ENCODE measurements around the gene BRINP3.

BRINP3 gene

DNA sequence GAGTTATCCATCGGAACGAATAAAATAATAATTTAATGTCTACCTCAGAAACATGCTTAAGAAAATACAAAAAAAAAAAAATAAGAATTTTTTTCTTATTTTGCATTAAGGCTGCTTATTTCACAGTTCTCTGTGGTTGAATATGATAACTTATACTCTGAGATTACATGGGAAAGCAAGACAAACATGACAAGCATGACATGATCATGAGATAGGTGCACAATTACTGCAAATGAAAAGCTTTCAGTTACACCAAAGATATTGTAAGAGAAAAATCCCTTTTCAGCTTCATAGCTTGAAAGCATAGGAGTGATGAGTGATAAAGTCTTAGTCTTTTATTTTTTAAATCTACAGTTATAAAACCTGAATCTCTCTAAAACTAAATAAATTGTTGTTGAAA, 154.1 kb downstream of the BRINP3 start:
- no peak overlapping the region for H3K4me3 ChIP-seq (ENCODE audit: low read depth, low read length)
- H3K79me1 ChIP-seq (ENCODE audit: low read length) = no peaks in the 10 kb centered on the region
- H3K36me3 ChIP-seq (ENCODE audit: control insufficient read depth in 1 of 2, insufficient read depth in 2 of 2, low read length in 2 of 2) = no peaks in the 10 kb centered on the region
- no peak overlapping the region for H3K14ac ChIP-seq (ENCODE audit: low read length)
- DNase-seq = no peak
- no peak overlapping the region for H3K23ac ChIP-seq (ENCODE audit: low read length)
- no peak overlapping the region for H2BK5ac ChIP-seq (ENCODE audit: low read depth, low read length, poor library complexity)
- no peak overlapping the region for H2AFZ ChIP-seq (ENCODE audit: insufficient read depth, low read length, poor library complexity)
- H3K18ac ChIP-seq (ENCODE audit: low read length) = no peak overlapping the region
- no CpG with 5 or more reads among the region's 2 CpGs for WGBS (ENCODE audit: extremely low coverage, insufficient coverage, insufficient read length)
- no peak overlapping the region for H3K4ac ChIP-seq (ENCODE audit: low read depth, low read length)
- H3K27me3 ChIP-seq (ENCODE audit: insufficient read depth, low read length) = no peaks in the 10 kb centered on the region
- H3K9me3 ChIP-seq (ENCODE audit: insufficient read depth, low read depth, low read length) = no peaks in the 10 kb centered on the region
- H3K79me2 ChIP-seq (ENCODE audit: control insufficient read depth, insufficient read depth, low read length, poor library complexity) = no peaks in the 10 kb centered on the region
- no peak overlapping the region for H2AK5ac ChIP-seq (ENCODE audit: low read length)
- no peak overlapping the region for H4K91ac ChIP-seq (ENCODE audit: low read depth, low read length)
- H3K9ac ChIP-seq (ENCODE audit: low read length) = no peak overlapping the region
- H3K4me1 ChIP-seq (ENCODE audit: control insufficient read depth in 1 of 2, insufficient read depth in 2 of 2, low read length in 2 of 2) = no peaks in the 10 kb centered on the region
- H4K12ac ChIP-seq (ENCODE audit: low read depth, low read length) = no peak overlapping the region
- no peak overlapping the region for H4K8ac ChIP-seq (ENCODE audit: low read depth, low read length)
- H2BK120ac ChIP-seq (ENCODE audit: insufficient read depth, low read length, poor library complexity) = no peak overlapping the region
- H2BK12ac ChIP-seq (ENCODE audit: low read length) = no peak overlapping the region
- H3K27ac ChIP-seq (ENCODE audit: low read depth, low read length) = no peak overlapping the region
- H3K4me2 ChIP-seq (ENCODE audit: low read length) = no peak overlapping the region

GRCh38 chr1:190322274-190322673, 155.4 kb downstream of the BRINP3 start:
- H2BK120ac ChIP-seq (ENCODE audit: insufficient read depth, low read length, poor library complexity) = no peak overlapping the region

GRCh38 chr1:190320952-190321351, 156.7 kb downstream of the BRINP3 start:
- Histone ChIP-seq H3K18ac (ENCODE audit: low read length) (no peak overlapping the region), H3K27me3 (ENCODE audit: insufficient read depth, low read length) (no peaks in the 10 kb centered on the region), H3K79me1 (ENCODE audit: low read length) (no peaks in the 10 kb centered on the region), H2BK5ac (ENCODE audit: low read depth, low read length, poor library complexity) (no peak overlapping the region), H3K36me3 (ENCODE audit: control insufficient read depth in 1 of 2, insufficient read depth in 2 of 2, low read length in 2 of 2) (no peaks in the 10 kb centered on the region), H3K4me1 (ENCODE audit: control insufficient read depth in 1 of 2, insufficient read depth in 2 of 2, low read length in 2 of 2) (no peaks in the 10 kb centered on the region), H4K8ac (ENCODE audit: low read depth, low read length) (no peak overlapping the region), H3K79me2 (ENCODE audit: control insufficient read depth, insufficient read depth, low read length, poor library complexity) (no peaks in the 10 kb centered on the region), H4K91ac (ENCODE audit: low read depth, low read length) (no peak overlapping the region), H3K9me3 (ENCODE audit: insufficient read depth, low read depth, low read length) (no peaks in the 10 kb centered on the region), H2AFZ (ENCODE audit: insufficient read depth, low read length, poor library complexity) (no peak overlapping the region), H2AK5ac (ENCODE audit: low read length) (no peak overlapping the region), H3K9ac (ENCODE audit: low read length) (no peak overlapping the region), H4K12ac (ENCODE audit: low read depth, low read length) (no peak overlapping the region), H2BK120ac (ENCODE audit: insufficient read depth, low read length, poor library complexity) (no peak overlapping the region), H2BK12ac (ENCODE audit: low read length) (no peak overlapping the region), H3K4me3 (ENCODE audit: low read depth, low read length) (no peak overlapping the region), H3K14ac (ENCODE audit: low read length) (no peak overlapping the region), H3K4ac (ENCODE audit: low read depth, low read length) (no peak overlapping the region), H3K4me2 (ENCODE audit: low read length) (no peak overlapping the region), H3K23ac (ENCODE audit: low read length) (no peak overlapping the region), H3K27ac (ENCODE audit: low read depth, low read length) (no peak overlapping the region)
- DNase-seq = peak; percentile 0 to 14
- WGBS (ENCODE audit: extremely low coverage, insufficient coverage, insufficient read length) = no CpG with 5 or more reads among the region's 3 CpGs

More at GRCh38 chr1:190322274-190322673, 155.4 kb downstream of the BRINP3 start:
- H3K4me2 ChIP-seq (ENCODE audit: low read length) = no peak overlapping the region
- no peak overlapping the region for H2AFZ ChIP-seq (ENCODE audit: insufficient read depth, low read length, poor library complexity)
- no peak overlapping the region for H3K4ac ChIP-seq (ENCODE audit: low read depth, low read length)
- no peak overlapping the region for H3K23ac ChIP-seq (ENCODE audit: low read length)
- DNase-seq = no peak
- no peak overlapping the region for H3K27ac ChIP-seq (ENCODE audit: low read depth, low read length)
- no CpG with 5 or more reads among the region's 6 CpGs for WGBS (ENCODE audit: extremely low coverage, insufficient coverage, insufficient read length)
- H3K9me3 ChIP-seq (ENCODE audit: insufficient read depth, low read depth, low read length) = no peaks in the 10 kb centered on the region
- H2BK5ac ChIP-seq (ENCODE audit: low read depth, low read length, poor library complexity) = no peak overlapping the region
- H3K36me3 ChIP-seq (ENCODE audit: control insufficient read depth in 1 of 2, insufficient read depth in 2 of 2, low read length in 2 of 2) = no peaks in the 10 kb centered on the region
- no peak overlapping the region for H4K91ac ChIP-seq (ENCODE audit: low read depth, low read length)
- H3K79me2 ChIP-seq (ENCODE audit: control insufficient read depth, insufficient read depth, low read length, poor library complexity) = no peaks in the 10 kb centered on the region
- H3K27me3 ChIP-seq (ENCODE audit: insufficient read depth, low read length) = no peaks in the 10 kb centered on the region
- H4K12ac ChIP-seq (ENCODE audit: low read depth, low read length) = no peak overlapping the region
- no peak overlapping the region for H3K9ac ChIP-seq (ENCODE audit: low read length)
- H3K4me3 ChIP-seq (ENCODE audit: low read depth, low read length) = no peak overlapping the region
- H3K79me1 ChIP-seq (ENCODE audit: low read length) = no peaks in the 10 kb centered on the region
- no peaks in the 10 kb centered on the region for H3K4me1 ChIP-seq (ENCODE audit: control insufficient read depth in 1 of 2, insufficient read depth in 2 of 2, low read length in 2 of 2)
- H4K8ac ChIP-seq (ENCODE audit: low read depth, low read length) = no peak overlapping the region
- no peak overlapping the region for H2BK12ac ChIP-seq (ENCODE audit: low read length)
- no peak overlapping the region for H3K14ac ChIP-seq (ENCODE audit: low read length)
- no peak overlapping the region for H3K18ac ChIP-seq (ENCODE audit: low read length)
- H2AK5ac ChIP-seq (ENCODE audit: low read length) = no peak overlapping the region

GRCh38 chr1:190312763-190313162, 164.9 kb downstream of the BRINP3 start:
- H3K27ac ChIP-seq (ENCODE audit: low read depth, low read length) = no peak overlapping the region

More at GRCh38 chr1:190312763-190313162, 164.9 kb downstream of the BRINP3 start:
- Histone ChIP-seq H3K79me1 (ENCODE audit: low read length) (no peaks in the 10 kb centered on the region), H2BK12ac (ENCODE audit: low read length) (no peak overlapping the region), H3K18ac (ENCODE audit: low read length) (no peak overlapping the region), H3K14ac (ENCODE audit: low read length) (no peak overlapping the region), H3K23ac (ENCODE audit: low read length) (no peak overlapping the region), H4K12ac (ENCODE audit: low read depth, low read length) (no peak overlapping the region), H3K36me3 (ENCODE audit: control insufficient read depth in 1 of 2, insufficient read depth in 2 of 2, low read length in 2 of 2) (no peaks in the 10 kb centered on the region), H3K4me1 (ENCODE audit: control insufficient read depth in 1 of 2, insufficient read depth in 2 of 2, low read length in 2 of 2) (no peaks in the 10 kb centered on the region), H4K8ac (ENCODE audit: low read depth, low read length) (no peak overlapping the region), H3K27me3 (ENCODE audit: insufficient read depth, low read length) (no peaks in the 10 kb centered on the region), H3K79me2 (ENCODE audit: control insufficient read depth, insufficient read depth, low read length, poor library complexity) (no peaks in the 10 kb centered on the region), H3K4me2 (ENCODE audit: low read length) (no peak overlapping the region), H3K4me3 (ENCODE audit: low read depth, low read length) (no peak overlapping the region), H3K9ac (ENCODE audit: low read length) (no peak overlapping the region), H3K9me3 (ENCODE audit: insufficient read depth, low read depth, low read length) (no peaks in the 10 kb centered on the region), H2BK120ac (ENCODE audit: insufficient read depth, low read length, poor library complexity) (no peak overlapping the region), H2AFZ (ENCODE audit: insufficient read depth, low read length, poor library complexity) (no peak overlapping the region), H4K91ac (ENCODE audit: low read depth, low read length) (no peak overlapping the region), H2BK5ac (ENCODE audit: low read depth, low read length, poor library complexity) (no peak overlapping the region), H2AK5ac (ENCODE audit: low read length) (no peak overlapping the region), H3K4ac (ENCODE audit: low read depth, low read length) (no peak overlapping the region)
- WGBS (ENCODE audit: extremely low coverage, insufficient coverage, insufficient read length) = no CpG with 5 or more reads among the region's 1 CpG
- DNase-seq = no peak

Measured in trophoblast cell (in vitro differentiated cells and primary cell).